ENCODE results near the gene FGFRL1. TPM values are rescaled to one million over a fixed set of nuclear protein-coding genes. Genes with fewer than 3 reads are reported as not detected.

Gene FGFRL1
- total RNA-seq, 2 donors from 2014 or later, result 15.2 to 16.6 TPM

DNA sequence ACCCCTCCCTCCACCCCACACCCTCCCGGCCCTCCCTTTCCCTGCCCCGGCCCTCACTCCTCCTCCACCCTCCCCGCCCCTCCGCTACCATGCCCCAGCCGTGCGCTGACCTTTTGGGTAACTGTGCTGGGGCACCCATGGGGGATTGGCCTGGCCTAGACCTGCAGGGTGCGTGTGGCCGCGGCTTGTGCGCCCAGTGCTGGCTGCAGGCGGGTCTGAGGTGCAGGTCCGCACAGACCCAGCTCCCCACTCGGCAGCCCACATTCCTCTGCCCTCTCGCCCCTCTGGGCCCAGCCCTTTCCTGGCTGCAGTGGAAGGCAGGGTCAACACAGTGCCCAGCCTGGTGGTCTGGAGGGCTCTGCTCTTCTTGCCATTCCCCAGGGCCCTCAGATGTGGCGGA lies 24.7 kb downstream of the FGFRL1 start:
- Mint-ChIP-seq H3K4me3 (no peak overlapping the region), H3K36me3 (no peaks in the 10 kb centered on the region), H3K27me3 (no peaks in the 10 kb centered on the region), H3K4me1 (ENCODE audit: low read depth in 2 of 2) (no peaks in the 10 kb centered on the region), H3K27ac (no peak overlapping the region), H3K9me3 (no peaks in the 10 kb centered on the region)
- DNase-seq (ENCODE audit: low spot score) (no peak), ATAC-seq (no peak)

DNA sequence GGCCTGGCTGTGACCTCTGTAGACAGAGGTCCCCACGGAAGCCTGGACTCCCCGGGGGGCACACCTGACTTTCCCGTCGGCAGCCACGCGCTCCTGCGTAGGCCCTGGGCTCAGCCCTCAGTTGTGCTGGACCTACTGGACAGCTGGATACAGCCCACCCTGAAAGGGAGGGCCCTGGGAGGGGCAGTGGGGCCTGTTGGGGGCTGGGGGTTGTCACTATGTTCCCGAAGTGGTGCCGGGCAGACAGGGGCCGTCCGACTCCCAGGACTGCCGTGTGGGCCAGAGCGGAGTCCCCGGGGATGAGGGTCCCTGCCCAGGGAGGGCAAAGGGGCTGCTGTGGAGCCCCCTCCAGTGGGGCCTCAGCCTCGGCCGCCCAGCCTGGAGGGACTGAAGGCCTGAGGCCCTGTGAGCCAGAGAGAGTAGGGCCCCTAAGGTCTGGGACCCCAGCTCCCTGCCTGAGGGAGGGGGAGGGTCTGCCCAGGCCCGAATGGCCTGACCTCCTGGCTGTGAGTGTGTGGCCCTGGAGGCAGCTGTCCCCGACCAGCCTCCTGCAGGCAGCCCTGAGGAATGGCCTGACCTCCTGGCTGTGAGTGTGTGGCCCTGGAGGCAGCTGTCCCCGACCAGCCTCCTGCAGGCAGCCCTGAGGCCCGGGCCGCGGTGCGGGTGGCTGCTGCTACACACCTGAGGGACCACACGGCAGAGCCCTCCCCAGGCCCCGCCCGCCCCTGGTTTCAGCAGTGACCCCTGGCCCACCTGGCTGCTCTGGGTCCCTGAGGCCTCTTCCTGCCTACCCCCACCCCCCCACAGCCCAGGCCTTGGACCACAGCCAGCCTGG lies 25.8 kb downstream of the FGFRL1 start:
- no peaks in the 10 kb centered on the region for H3K36me3 Mint-ChIP-seq
- no peaks in the 10 kb centered on the region for H3K4me1 Mint-ChIP-seq (ENCODE audit: low read depth in 2 of 2)
- H3K27me3 Mint-ChIP-seq, result peaks cover 0 to 3% of the 10 kb centered on the region in 2 donors
- DNase-seq (ENCODE audit: low spot score) (no peak), ATAC-seq (no peak)
- no peak overlapping the region for H3K27ac Mint-ChIP-seq
- no peak overlapping the region for H3K4me3 Mint-ChIP-seq
- no peaks in the 10 kb centered on the region for H3K9me3 Mint-ChIP-seq

- no peaks in the 10 kb centered on the region for H3K36me3 Mint-ChIP-seq
- H3K27me3 Mint-ChIP-seq, result peaks cover 0 to 6% of the 10 kb centered on the region in 2 donors
- H3K4me1 Mint-ChIP-seq (ENCODE audit: low read depth in 2 of 2), result peaks cover 4 to 7% of the 10 kb centered on the region in 2 donors
- DNase-seq (ENCODE audit: low spot score), result no peak
- no peak for ATAC-seq
- no peaks in the 10 kb centered on the region for H3K9me3 Mint-ChIP-seq
- no peak overlapping the region for H3K27ac Mint-ChIP-seq
- H3K4me3 Mint-ChIP-seq, result no peak overlapping the region
Observed at GRCh38 chr4:1038948-1039492, 27.6 kb downstream of the FGFRL1 start.

DNA sequence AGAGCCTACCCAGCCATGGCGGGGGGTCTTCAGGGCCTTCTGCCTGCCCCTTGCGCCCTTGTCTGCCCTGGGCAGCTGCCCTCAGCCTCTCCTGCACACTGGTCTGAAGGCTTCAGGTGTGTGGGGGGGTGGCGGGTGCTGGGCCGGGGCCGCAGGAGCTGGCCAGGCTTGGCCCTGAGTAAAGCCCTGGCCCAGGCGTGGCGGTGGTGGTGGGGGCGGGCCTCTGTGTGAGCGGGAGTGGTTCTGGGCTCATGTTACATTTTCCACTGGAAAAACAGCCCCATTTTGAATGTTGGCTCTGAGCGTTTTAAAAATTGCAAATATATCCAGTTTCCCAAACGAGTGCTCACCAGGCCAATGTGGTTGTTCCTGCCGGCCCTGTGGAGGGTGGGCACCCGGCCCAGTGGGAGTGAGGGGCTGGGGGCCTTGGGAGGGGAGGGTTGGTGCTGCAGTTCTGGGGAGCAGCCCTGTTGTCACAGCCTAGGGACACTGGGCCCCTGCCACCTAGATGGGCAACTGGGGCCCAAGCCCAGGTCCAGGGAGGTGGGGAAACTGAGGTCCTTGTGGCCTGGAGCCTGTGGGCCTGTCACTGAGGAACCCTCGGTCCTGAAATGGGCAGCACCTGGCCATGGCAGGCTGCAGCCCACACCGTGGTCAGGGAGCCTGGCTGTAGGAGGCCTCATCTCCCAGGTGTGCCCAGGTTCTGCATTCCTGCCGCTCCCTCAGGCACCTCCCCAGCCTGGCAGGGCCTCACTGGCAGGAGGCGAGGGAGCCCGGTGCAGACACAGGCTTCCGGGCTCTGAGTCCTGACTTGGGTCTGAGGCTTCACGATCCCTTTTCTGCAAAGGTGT lies 28.3 kb downstream of the FGFRL1 start:
- no peaks in the 10 kb centered on the region for H3K36me3 Mint-ChIP-seq
- ATAC-seq (no peak), DNase-seq (ENCODE audit: low spot score) (no peak)

GRCh38 chr4:1040344-1041146 lies 29.1 kb downstream of the FGFRL1 start:
- no peaks in the 10 kb centered on the region for H3K36me3 Mint-ChIP-seq
- ATAC-seq, result no peak
- H3K4me3 Mint-ChIP-seq, result no peak overlapping the region
- peaks cover 0 to 8% of the 10 kb centered on the region in 2 donors for H3K27me3 Mint-ChIP-seq
- H3K4me1 Mint-ChIP-seq (ENCODE audit: low read depth in 2 of 2), result peaks cover 4 to 7% of the 10 kb centered on the region in 2 donors
- H3K27ac Mint-ChIP-seq, result no peak overlapping the region
- no peaks in the 10 kb centered on the region for H3K9me3 Mint-ChIP-seq
- no peak for DNase-seq (ENCODE audit: low spot score)

More for the DNA sequence above, 28.3 kb downstream of the FGFRL1 start:
- no peak overlapping the region for H3K4me3 Mint-ChIP-seq
- H3K27me3 Mint-ChIP-seq, result peaks cover 0 to 6% of the 10 kb centered on the region in 2 donors
- peaks cover 4 to 7% of the 10 kb centered on the region in 2 donors for H3K4me1 Mint-ChIP-seq (ENCODE audit: low read depth in 2 of 2)
- no peaks in the 10 kb centered on the region for H3K9me3 Mint-ChIP-seq
- no peak overlapping the region for H3K27ac Mint-ChIP-seq

DNA sequence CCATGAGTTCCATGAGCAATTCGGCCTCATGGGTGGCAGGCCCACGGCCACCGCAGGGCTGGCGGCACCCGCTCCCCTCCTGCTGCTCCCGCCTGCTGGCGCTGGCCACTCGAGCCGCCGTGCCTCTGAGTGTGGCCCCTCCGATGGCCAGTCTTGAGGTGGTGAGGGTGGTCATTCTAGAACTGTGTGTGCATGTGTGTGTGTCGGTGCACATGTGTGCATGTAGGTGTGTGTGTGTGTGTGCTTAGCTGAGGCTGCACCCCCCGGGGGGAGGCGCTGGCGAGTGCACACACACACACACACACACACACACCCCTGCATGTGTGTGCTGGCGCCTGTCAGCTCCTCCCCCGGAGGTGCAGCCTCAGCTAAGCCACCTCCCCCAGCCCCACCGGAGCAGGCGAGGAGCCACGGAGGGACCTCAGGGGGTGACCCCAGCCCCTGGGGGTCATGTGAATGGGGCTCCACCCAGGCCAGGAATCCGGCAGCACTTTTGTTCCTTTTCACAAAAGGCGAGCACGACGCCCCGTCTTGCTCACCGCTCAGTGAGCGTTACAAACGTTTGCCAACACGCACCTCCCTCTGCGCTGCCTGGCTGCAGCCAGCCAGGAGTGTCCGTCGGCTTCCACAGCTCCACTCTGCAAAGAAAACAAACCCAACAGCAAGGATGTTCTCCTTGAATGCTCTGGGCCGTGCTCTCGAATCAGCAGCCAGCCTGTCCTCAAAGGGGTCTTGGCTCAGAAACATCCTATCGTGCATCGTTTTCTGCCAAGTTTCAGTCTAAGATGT lies 29.9 kb downstream of the FGFRL1 start:
- Mint-ChIP-seq H3K9me3 (no peaks in the 10 kb centered on the region), H3K27me3 (peaks cover 0 to 8% of the 10 kb centered on the region in 2 donors), H3K36me3 (no peaks in the 10 kb centered on the region), H3K4me3 (no peak overlapping the region), H3K27ac (no peak overlapping the region), H3K4me1 (ENCODE audit: low read depth in 2 of 2) (peaks cover 4 to 7% of the 10 kb centered on the region in 2 donors)
- ATAC-seq (no peak), DNase-seq (ENCODE audit: low spot score) (no peak)

- no peak overlapping the region for H3K4me3 Mint-ChIP-seq
- H3K4me1 Mint-ChIP-seq (ENCODE audit: low read depth in 2 of 2), result peaks cover 4 to 10% of the 10 kb centered on the region in 2 donors
- H3K27me3 Mint-ChIP-seq, result peaks cover 5 to 10% of the 10 kb centered on the region in 2 donors
- DNase-seq (ENCODE audit: low spot score), result no peak
- H3K27ac Mint-ChIP-seq, result no peak overlapping the region
- ATAC-seq, result no peak
- H3K36me3 Mint-ChIP-seq, result no peaks in the 10 kb centered on the region
- H3K9me3 Mint-ChIP-seq, result no peaks in the 10 kb centered on the region
Observed at GRCh38 chr4:1041936-1042330, 30.5 kb downstream of the FGFRL1 start.

DNA sequence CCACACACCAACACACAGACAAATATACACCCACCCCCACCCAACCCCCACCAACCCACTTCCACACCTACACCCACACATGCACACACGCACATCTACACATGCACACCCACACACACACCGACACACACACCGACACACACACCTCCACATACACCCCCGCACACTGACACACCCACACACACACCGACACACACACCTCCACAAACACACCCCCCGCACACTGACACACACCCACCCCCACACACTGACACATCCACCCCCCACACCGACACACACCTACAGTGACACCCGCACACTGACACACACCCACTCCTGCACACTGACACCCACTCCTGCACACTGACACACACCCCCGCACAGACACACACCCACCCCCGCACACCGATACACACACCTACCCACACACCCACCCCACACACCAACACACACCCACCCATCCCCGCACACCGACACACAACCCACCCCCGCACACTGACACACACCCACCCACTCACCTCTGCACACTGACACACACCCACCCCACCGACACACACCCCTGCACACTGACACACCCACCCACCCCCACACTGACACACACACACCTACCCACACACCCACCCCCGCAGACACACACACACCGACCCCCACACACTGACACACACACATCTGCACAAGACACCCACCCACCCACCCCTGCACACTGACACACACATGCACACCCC lies 31.1 kb downstream of the FGFRL1 start:
- DNase-seq (ENCODE audit: low spot score), result peak; percentile 46
- H3K9me3 Mint-ChIP-seq, result no peaks in the 10 kb centered on the region
- H3K4me3 Mint-ChIP-seq, result no peak overlapping the region
- no peak overlapping the region for H3K27ac Mint-ChIP-seq
- no peak for ATAC-seq
- peaks cover 4 to 10% of the 10 kb centered on the region in 2 donors for H3K4me1 Mint-ChIP-seq (ENCODE audit: low read depth in 2 of 2)
- H3K36me3 Mint-ChIP-seq, result no peaks in the 10 kb centered on the region
- H3K27me3 Mint-ChIP-seq, result peaks cover 8 to 10% of the 10 kb centered on the region in 2 donors

- no peak overlapping the region for H3K4me3 Mint-ChIP-seq
- DNase-seq (ENCODE audit: low spot score) (no peak), ATAC-seq (no peak)
- H3K27me3 Mint-ChIP-seq, result peaks cover 12 to 13% of the 10 kb centered on the region in 2 donors
- no peak overlapping the region for H3K27ac Mint-ChIP-seq
- H3K4me1 Mint-ChIP-seq (ENCODE audit: low read depth in 2 of 2), result peaks cover 4 to 10% of the 10 kb centered on the region in 2 donors
- H3K9me3 Mint-ChIP-seq, result no peaks in the 10 kb centered on the region
- no peaks in the 10 kb centered on the region for H3K36me3 Mint-ChIP-seq
Observed at GRCh38 chr4:1043162-1043561, 31.7 kb downstream of the FGFRL1 start.

DNA sequence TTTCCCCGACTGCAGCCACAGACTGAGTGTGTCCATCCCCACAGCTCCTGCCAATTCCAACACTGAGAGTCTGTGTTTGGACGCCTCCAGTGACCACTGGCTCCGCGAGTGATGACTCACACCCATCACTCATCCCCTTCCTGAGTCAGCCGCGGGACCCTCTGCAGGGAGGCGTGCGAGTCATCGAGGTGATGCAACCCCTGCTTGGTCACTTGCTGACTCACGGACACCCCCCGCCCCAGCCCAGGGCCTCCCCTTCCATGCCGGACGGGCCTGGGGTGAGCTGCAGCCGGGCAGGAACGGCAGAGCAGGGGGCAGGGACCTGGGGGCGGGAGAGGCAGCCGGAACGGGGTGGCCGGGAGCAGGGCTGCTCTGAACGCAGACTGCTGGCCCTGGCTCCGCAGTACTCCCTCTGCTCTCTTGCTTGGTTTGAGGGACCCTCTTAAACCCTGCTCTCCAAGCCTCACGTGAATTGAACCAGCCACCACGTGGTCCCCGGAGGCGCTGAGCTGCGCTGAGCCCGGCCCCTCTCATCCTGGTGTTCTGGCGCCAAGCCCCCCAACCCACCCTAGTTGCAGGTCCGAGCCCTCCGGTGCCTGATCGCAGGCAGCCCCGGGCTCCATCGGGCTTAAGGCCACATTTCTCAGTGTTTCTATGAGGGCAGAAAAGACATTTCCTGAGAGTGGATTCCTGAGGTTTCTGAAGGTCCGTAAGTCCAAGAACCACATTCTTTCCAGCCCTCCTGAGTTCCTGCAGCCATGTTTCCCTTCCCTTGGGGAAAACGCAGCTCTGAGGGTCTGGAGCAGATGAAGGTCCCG lies 32.4 kb downstream of the FGFRL1 start:
- Mint-ChIP-seq H3K4me3 (no peak overlapping the region), H3K36me3 (no peaks in the 10 kb centered on the region), H3K27me3 (peaks cover 12 to 19% of the 10 kb centered on the region in 2 donors), H3K4me1 (ENCODE audit: low read depth in 2 of 2) (peaks cover 4 to 10% of the 10 kb centered on the region in 2 donors), H3K9me3 (no peaks in the 10 kb centered on the region), H3K27ac (no peak overlapping the region)
- ATAC-seq (peak; percentile 85 to 92), DNase-seq (ENCODE audit: low spot score) (peak; percentile 87)

GRCh38 chr4:1044469-1045192 lies 33.2 kb downstream of the FGFRL1 start:
- no peak for ATAC-seq

More at GRCh38 chr4:1044469-1045192, 33.2 kb downstream of the FGFRL1 start:
- no peak overlapping the region for H3K4me3 Mint-ChIP-seq
- no peaks in the 10 kb centered on the region for H3K36me3 Mint-ChIP-seq
- H3K9me3 Mint-ChIP-seq, result no peaks in the 10 kb centered on the region
- peaks cover 12 to 24% of the 10 kb centered on the region in 2 donors for H3K27me3 Mint-ChIP-seq
- peaks cover 4 to 10% of the 10 kb centered on the region in 2 donors for H3K4me1 Mint-ChIP-seq (ENCODE audit: low read depth in 2 of 2)
- DNase-seq (ENCODE audit: low spot score), result peak; percentile 40
- no peak overlapping the region for H3K27ac Mint-ChIP-seq
